Parathyroid adenoma (tissue), 2 donors: ENCODE results near the gene ADAM12.

Source experiments
- H2AFZ ChIP-seq: fragments of 300-600 bp; sonication (generic); one replicate; pipeline ENCODE4 v1.7.0; 2017; ENCODE audit warnings: antibody characterized with exemption, mild to moderate bottlenecking
- H3K27ac ChIP-seq: fragments of 300-600 bp; sonication (generic); one replicate; pipeline ENCODE4 v1.7.0; 2017
- H3K27me3 ChIP-seq: fragments of 300-600 bp; sonication (generic); one replicate; pipeline ENCODE4 v1.7.0; 2017; ENCODE audit warnings: low read length; ENCODE audit not compliant: control insufficient read depth, insufficient read depth
- H3K36me3 ChIP-seq: fragments of 300-600 bp; sonication (generic); one replicate; pipeline ENCODE4 v1.7.0; 2017; ENCODE audit warnings: low read length; ENCODE audit not compliant: control insufficient read depth, insufficient read depth
- H3K4me1 ChIP-seq: fragments of 300-600 bp; sonication (generic); one replicate; pipeline ENCODE4 v1.7.0; 2017; ENCODE audit warnings: control low read depth
- H3K4me2 ChIP-seq: fragments of 300-600 bp; sonication (generic); one replicate; pipeline ENCODE4 v1.7.0; 2017; ENCODE audit warnings: low read length
- H3K4me3 ChIP-seq: fragments of 300-600 bp; sonication (generic); one replicate; pipeline ENCODE4 v1.7.0; 2017; ENCODE audit warnings: low read depth, low read length
- H3K79me2 ChIP-seq: fragments of 300-600 bp; sonication (generic); one replicate; pipeline ENCODE4 v1.7.0; 2017; ENCODE audit warnings: control low read depth
- H3K9ac ChIP-seq: fragments of 300-600 bp; sonication (generic); one replicate; pipeline ENCODE4 v1.7.0; 2017; ENCODE audit warnings: mild to moderate bottlenecking
- H3K9me3 ChIP-seq: fragments of 300-600 bp; sonication (generic); one replicate; pipeline ENCODE4 v1.7.0; 2017; ENCODE audit warnings: low read length; ENCODE audit not compliant: control insufficient read depth
- TF ChIP-seq, protein P1 (sequence below): fragments of 300-600 bp; sonication (generic); IDR thresholded peaks from one replicate; pipeline ENCODE4 v1.7.0; 2017; ENCODE audit warnings: antibody characterized with exemption, mild to moderate bottlenecking
- donor health status: primary hyperparathyroidism.

ADAM12 gene

DNA sequence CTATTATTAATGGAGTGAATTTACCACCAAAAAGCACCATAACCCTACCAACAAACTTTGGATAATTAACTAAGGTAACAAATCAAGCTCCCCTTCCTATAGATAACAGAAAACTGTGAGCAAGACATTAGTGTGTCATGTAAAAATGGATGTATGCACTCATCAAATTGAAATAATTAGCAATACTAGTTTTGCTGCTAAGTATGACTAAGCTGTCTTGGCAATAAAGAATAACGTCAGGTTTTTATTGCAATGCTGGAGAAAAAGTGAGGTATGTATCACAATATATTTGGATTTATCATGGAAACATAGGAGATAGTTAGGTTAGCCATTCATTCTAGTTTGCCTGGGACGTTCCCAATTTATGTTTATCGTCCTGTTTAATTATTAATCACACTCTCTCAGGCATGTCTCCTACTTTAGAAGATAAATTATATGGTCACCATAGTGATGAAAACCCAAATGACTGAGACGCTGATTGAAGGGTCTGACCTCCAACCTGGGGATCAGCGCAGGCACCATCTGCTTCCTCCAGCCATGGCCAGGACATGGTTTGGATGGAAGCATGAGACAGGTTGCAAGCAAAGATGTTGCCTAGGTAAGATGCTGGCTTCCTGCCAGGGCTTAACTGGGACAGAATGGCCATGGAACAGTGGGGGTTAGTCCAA lies 366.3 kb downstream of the ADAM12 start:
- Histone ChIP-seq H3K36me3 (no peaks in the 10 kb centered on the region), H3K9me3 (no peaks in the 10 kb centered on the region), H3K4me3 (no peak overlapping the region), H3K27me3 (no peaks in the 10 kb centered on the region), H3K79me2 (no peaks in the 10 kb centered on the region), H3K4me2 (no peak overlapping the region), H3K27ac (no peak overlapping the region), H2AFZ (no peak overlapping the region), H3K9ac (no peak overlapping the region), H3K4me1 (no peaks in the 10 kb centered on the region)
- TF ChIP-seq, protein P1, sequence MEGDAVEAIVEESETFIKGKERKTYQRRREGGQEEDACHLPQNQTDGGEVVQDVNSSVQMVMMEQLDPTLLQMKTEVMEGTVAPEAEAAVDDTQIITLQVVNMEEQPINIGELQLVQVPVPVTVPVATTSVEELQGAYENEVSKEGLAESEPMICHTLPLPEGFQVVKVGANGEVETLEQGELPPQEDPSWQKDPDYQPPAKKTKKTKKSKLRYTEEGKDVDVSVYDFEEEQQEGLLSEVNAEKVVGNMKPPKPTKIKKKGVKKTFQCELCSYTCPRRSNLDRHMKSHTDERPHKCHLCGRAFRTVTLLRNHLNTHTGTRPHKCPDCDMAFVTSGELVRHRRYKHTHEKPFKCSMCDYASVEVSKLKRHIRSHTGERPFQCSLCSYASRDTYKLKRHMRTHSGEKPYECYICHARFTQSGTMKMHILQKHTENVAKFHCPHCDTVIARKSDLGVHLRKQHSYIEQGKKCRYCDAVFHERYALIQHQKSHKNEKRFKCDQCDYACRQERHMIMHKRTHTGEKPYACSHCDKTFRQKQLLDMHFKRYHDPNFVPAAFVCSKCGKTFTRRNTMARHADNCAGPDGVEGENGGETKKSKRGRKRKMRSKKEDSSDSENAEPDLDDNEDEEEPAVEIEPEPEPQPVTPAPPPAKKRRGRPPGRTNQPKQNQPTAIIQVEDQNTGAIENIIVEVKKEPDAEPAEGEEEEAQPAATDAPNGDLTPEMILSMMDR = no peak

DNA sequence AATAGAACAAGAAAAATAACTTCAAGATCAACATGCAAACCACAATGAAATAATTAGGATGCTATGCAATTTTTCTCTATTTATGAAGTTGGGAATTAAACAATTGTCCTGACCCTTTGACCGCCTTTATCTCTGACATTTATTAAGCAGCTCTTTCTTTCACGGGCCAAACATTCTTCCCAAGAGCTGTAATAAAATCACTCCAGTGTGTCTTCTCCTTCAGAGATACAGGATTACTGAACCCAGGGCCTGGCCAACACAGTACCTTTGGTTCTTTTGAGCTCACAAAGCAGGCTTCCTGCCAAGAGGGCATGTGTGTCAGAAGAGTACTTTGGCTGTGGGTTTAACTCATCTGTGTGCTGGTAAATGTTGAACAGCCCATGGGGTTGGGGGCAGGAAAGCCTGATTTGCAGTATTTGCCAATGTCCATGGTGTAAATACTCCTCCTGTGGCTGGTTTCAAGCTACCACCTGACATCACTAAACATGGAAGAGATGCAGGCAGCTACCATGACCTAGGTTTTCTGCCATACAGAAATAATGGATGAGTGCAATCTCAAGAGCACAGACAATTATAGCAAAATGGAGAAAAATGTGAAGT lies 370.2 kb downstream of the ADAM12 start:
- no peak overlapping the region for H3K9ac ChIP-seq
- H3K4me1 ChIP-seq = no peaks in the 10 kb centered on the region
- no peaks in the 10 kb centered on the region for H3K36me3 ChIP-seq
- no peak overlapping the region for H3K27ac ChIP-seq
- no peaks in the 10 kb centered on the region for H3K9me3 ChIP-seq
- no peak overlapping the region for H2AFZ ChIP-seq
- TF ChIP-seq, protein P1 = no peak
- H3K4me3 ChIP-seq = no peak overlapping the region
- H3K4me2 ChIP-seq = no peak overlapping the region
- no peaks in the 10 kb centered on the region for H3K27me3 ChIP-seq
- no peaks in the 10 kb centered on the region for H3K79me2 ChIP-seq

DNA sequence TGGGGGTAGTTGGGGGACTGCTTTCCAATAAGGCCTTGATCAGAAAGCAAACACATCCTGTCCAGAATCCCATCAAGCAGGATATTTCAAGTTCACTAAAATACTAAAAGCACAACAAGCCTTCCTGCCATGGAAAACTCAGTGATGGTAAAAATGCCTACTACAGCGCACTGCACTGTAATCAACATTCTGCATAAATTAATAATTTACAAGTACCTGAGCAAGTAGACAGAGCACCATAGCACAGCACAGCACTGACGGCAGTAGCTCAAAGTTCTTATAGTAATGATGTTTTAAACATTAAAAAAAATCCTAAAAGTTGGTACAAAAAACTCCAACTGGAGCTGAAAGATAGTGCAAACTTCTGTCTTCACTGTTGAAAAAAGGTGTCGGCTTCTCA lies 371.4 kb downstream of the ADAM12 start:
- Histone ChIP-seq H3K27me3 (no peaks in the 10 kb centered on the region), H3K4me3 (no peak overlapping the region), H3K9ac (no peak overlapping the region), H2AFZ (no peak overlapping the region), H3K4me1 (no peaks in the 10 kb centered on the region), H3K36me3 (no peaks in the 10 kb centered on the region), H3K4me2 (no peak overlapping the region), H3K9me3 (no peaks in the 10 kb centered on the region), H3K27ac (no peak overlapping the region), H3K79me2 (no peaks in the 10 kb centered on the region)
- TF ChIP-seq, protein P1 = no peak

DNA sequence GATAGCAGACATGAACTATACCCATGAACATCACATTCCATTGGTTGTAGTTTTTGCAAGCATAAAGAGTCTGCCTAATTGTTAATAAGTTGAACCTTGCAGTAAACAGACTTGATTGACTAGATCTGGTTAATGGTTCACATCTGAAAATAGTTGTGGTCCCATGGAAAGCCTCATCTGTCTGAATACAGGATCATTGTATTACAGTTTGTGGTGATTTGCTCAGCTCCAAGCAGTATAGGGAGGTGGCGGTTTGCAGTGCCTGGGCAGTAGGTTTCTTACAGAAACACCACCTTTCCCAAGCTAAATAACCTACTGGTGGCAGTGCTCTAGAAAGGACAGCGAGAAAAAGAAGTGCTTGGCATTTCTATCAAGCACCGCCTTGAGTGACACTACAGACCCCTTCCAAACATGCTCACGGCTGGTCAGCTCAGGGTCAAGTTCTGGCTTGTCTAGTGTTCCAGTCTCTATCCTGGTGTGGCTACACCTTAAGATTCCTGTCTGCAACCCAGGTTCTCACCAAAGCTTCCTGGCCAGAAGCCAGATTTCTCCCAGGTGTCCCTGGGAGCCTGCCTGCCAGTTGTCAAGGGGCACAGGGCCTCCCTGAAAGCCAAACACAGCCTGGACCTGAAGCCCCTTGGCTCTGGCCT lies 372.0 kb downstream of the ADAM12 start:
- H3K79me2 ChIP-seq = no peaks in the 10 kb centered on the region
- no peaks in the 10 kb centered on the region for H3K36me3 ChIP-seq
- no peak overlapping the region for H3K27ac ChIP-seq
- no peak overlapping the region for H3K4me2 ChIP-seq
- no peak overlapping the region for H2AFZ ChIP-seq
- no peaks in the 10 kb centered on the region for H3K4me1 ChIP-seq
- H3K9me3 ChIP-seq = no peaks in the 10 kb centered on the region
- H3K9ac ChIP-seq = no peak overlapping the region
- no peak overlapping the region for H3K4me3 ChIP-seq
- TF ChIP-seq, protein P1 = no peak
- H3K27me3 ChIP-seq = no peaks in the 10 kb centered on the region
